ENCODE measurements around the gene AUH.

DNA sequence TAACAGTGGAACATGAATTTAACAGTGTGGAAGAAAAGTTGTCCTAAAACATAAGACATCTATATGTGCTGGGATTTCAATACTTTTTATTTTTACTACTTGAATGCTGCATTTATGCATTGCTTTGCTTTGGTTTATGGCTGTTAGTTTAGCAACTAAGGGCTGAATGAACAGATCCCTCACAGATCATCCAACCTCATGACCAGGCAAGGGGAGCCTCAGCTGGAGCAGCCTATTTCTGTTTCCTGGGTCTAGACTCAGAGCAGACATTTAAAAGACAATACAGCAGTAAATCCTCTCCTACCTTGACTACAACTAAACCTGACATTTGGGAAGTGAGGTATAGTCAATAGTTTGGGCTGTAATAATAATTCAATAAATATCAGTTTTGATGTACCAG lies 163.3 kb downstream of the AUH start:
- no peak for TF ChIP-seq POLR2A (IDR thresholded peaks at IDR 0.05)
- TF ChIP-seq, protein P1, sequence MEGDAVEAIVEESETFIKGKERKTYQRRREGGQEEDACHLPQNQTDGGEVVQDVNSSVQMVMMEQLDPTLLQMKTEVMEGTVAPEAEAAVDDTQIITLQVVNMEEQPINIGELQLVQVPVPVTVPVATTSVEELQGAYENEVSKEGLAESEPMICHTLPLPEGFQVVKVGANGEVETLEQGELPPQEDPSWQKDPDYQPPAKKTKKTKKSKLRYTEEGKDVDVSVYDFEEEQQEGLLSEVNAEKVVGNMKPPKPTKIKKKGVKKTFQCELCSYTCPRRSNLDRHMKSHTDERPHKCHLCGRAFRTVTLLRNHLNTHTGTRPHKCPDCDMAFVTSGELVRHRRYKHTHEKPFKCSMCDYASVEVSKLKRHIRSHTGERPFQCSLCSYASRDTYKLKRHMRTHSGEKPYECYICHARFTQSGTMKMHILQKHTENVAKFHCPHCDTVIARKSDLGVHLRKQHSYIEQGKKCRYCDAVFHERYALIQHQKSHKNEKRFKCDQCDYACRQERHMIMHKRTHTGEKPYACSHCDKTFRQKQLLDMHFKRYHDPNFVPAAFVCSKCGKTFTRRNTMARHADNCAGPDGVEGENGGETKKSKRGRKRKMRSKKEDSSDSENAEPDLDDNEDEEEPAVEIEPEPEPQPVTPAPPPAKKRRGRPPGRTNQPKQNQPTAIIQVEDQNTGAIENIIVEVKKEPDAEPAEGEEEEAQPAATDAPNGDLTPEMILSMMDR (IDR thresholded peaks at IDR 0.05): no peak

All from Peyer's patch (tissue), 4 donors.